Naive thymus-derived CD8-positive, alpha-beta T cell (primary cell): ENCODE results near the gene ING5. TPM values are rescaled to one million over a fixed set of nuclear protein-coding genes. Genes with fewer than 3 reads are reported as not detected.
A peak's percentile ranks its signal among the peaks of the same experiment; 100 is the strongest.
"Not testable (repeated sequence)": the region's sequence is repeated elsewhere in the genome, so short reads cannot be mapped to it uniquely, and the experiment has no call there.

Source experiments
- ATAC-seq, 2 donors: fragments of 150-1000 bp; cut with Tn5 transposase in 1 of 2; sonication (Bioruptor Pico), chemical (Tn5 transposase) in 1 of 2; 1 replicate in 1 of 2; 2 replicates in 1 of 2; pipeline ENCODE4 v1.10.0; 2021; ENCODE audit warnings: mild to moderate bottlenecking in 2 of 2, moderate library complexity in 2 of 2
- POLR2A ChIA-PET: fragments of 350-600 bp; sonication (Branson Sonifier 250); formaldehyde crosslinking; loops from one replicate; lab custom pipeline; 2021; ENCODE audit warnings: antibody characterized with exemption; lab: Charles Lee
- DNase-seq, 10 donors: peaks; one replicate each; pipeline versions ENCODE4 v3.0.0 to v3.0.0-alpha.2; 2020 to 2022
- H3K27ac Mint-ChIP-seq, 10 donors: one replicate each; pipeline ENCODE4 v1.8.0; 2020 to 2022; ENCODE audit warnings: mild to moderate bottlenecking in 10 of 10, mixed read lengths in 10 of 10, moderate library complexity in 4 of 10, inconsistent platforms in 1 of 10
- H3K27me3 Mint-ChIP-seq, 5 donors: one replicate each; pipeline ENCODE4 v1.8.0; 2021 to 2022; ENCODE audit warnings: mixed read lengths in 5 of 5
- H3K36me3 Mint-ChIP-seq, 3 donors: one replicate each; pipeline ENCODE4 v1.8.0; 2020 to 2022; ENCODE audit warnings: mixed read lengths in 3 of 3, mild to moderate bottlenecking in 2 of 3, inconsistent platforms in 1 of 3
- H3K4me1 Mint-ChIP-seq, 4 donors: one replicate each; pipeline ENCODE4 v1.8.0; 2021 to 2022; ENCODE audit warnings: mixed read lengths in 4 of 4
- H3K4me3 Mint-ChIP-seq, 10 donors: one replicate each; pipeline ENCODE4 v1.8.0; 2020 to 2022; ENCODE audit warnings: mild to moderate bottlenecking in 10 of 10, mixed read lengths in 10 of 10, moderate library complexity in 6 of 10, inconsistent platforms in 1 of 10
- H3K9me3 Mint-ChIP-seq, 9 donors: one replicate each; pipeline ENCODE4 v1.8.0; 2020 to 2022; ENCODE audit warnings: mixed read lengths in 9 of 9, mild to moderate bottlenecking in 3 of 9, inconsistent platforms in 1 of 9, moderate library complexity in 1 of 9
- polyA plus RNA-seq, 3 donors: library from polyadenylated mRNA; unstranded; fragments of 300-500 nt; fragmentation: Illumina TruSeq; gene quantifications; one replicate each; pipeline ENCODE4 v1.2.3, GENCODE V29; 2021
- total RNA-seq, 8 experiments: library from RNA in 2 of 8; stranded (reverse) in 2 of 8; gene quantifications; one replicate each; pipeline ENCODE4 v1.2.3 and lab custom pipeline; 2021 to 2026

Gene ING5
- total and polyA plus RNA-seq, 5 experiments from 2014 or later = 16.4 to 80.8 (median 23.5) TPM

GRCh38 chr2:241734467-241735208 lies 32.8 kb downstream of the ING5 start, which contains the start of gene D2HGDH:
D2HGDH (plus strand) TSS chr2:241734630; CDS start chr2:241735225, 595 bp downstream.
- Mint-ChIP-seq H3K4me1 (peaks cover 10 to 45% (median 28%) of the 10 kb centered on the region in 4 donors), H3K9me3 (no peaks in the 10 kb centered on the region), H3K27me3 (no peaks in the 10 kb centered on the region), H3K4me3 (peak within 1 kb of the TSS; percentile 73 to 88 (median 82)), H3K27ac (peak within 1 kb of the TSS in 9 of 10 donors; percentile 38 to 91 (median 86)), H3K36me3 (no peaks in the 10 kb centered on the region)
- ATAC-seq = peak; percentile 85 to 90
- DNase-seq = peak; percentile 81 to 98 (median 93)
- POLR2A ChIA-PET = interaction anchor here (0.7 to 3.0 kb wide), 8 partner anchors 32 to 1113 kb away, joined by 3 to 44 read pairs (median 6); partner anchors contain the start of genes ATG4B, DTYMK, ING5 and THAP4

- H3K4me3 Mint-ChIP-seq = peak overlapping the region; percentile 73 to 88 (median 82)
- H3K36me3 Mint-ChIP-seq = no peaks in the 10 kb centered on the region
- POLR2A ChIA-PET = interaction anchor here (0.9 kb wide), 1 partner anchor 49 kb away, joined by 5 read pairs; the partner anchor contains the start of gene DTYMK
- no peaks in the 10 kb centered on the region for H3K27me3 Mint-ChIP-seq
- H3K4me1 Mint-ChIP-seq = peaks cover 12 to 52% (median 43%) of the 10 kb centered on the region in 4 donors
- ATAC-seq (no peak), DNase-seq (no peak)
- peak overlapping the region in 8 of 10 donors; percentile 24 to 78 (median 64) for H3K27ac Mint-ChIP-seq
- H3K9me3 Mint-ChIP-seq = no peaks in the 10 kb centered on the region
These were observed 34.3 kb downstream of the ING5 start for GRCh38 chr2:241736111-241736510.

GRCh38 chr2:241738040-241738686 lies 36.3 kb downstream of the ING5 start:
- H3K36me3 Mint-ChIP-seq = no peaks in the 10 kb centered on the region
- no peaks in the 10 kb centered on the region for H3K9me3 Mint-ChIP-seq
- H3K27me3 Mint-ChIP-seq = no peaks in the 10 kb centered on the region
- peak overlapping the region in 3 of 10 donors; percentile 6 to 52 (median 22) for H3K4me3 Mint-ChIP-seq
- no peak for ATAC-seq
- POLR2A ChIA-PET = interaction anchor here (0.6 kb wide), 1 partner anchor 37 kb away, joined by 4 read pairs; no protein-coding TSS in a partner anchor
- H3K4me1 Mint-ChIP-seq = peaks cover 11 to 49% (median 35%) of the 10 kb centered on the region in 4 donors
- DNase-seq = no peak
- H3K27ac Mint-ChIP-seq = peak overlapping the region in 2 of 10 donors; percentile 58 to 66

- H3K27ac Mint-ChIP-seq = peak overlapping the region in 1 of 10 donors; percentile 51
- no peaks in the 10 kb centered on the region for H3K9me3 Mint-ChIP-seq
These were observed 37.3 kb downstream of the ING5 start for GRCh38 chr2:241739177-241739576.

GRCh38 chr2:241739651-241740050 lies 37.8 kb downstream of the ING5 start:
- Mint-ChIP-seq H3K36me3 (peaks cover 0 to 10% (median under 1%) of the 10 kb centered on the region in 3 donors), H3K4me1 (peaks cover 11 to 43% (median 33%) of the 10 kb centered on the region in 4 donors), H3K9me3 (no peaks in the 10 kb centered on the region), H3K27ac (peak overlapping the region in 8 of 10 donors; percentile 19 to 79 (median 46)), H3K4me3 (peak overlapping the region in 8 of 10 donors; percentile 24 to 63 (median 56)), H3K27me3 (no peaks in the 10 kb centered on the region)
- POLR2A ChIA-PET = interaction anchor here (0.5 to 0.9 kb wide), 2 partner anchors 37 to 288 kb away, joined by 3 read pairs; no protein-coding TSS in a partner anchor
- no peak for DNase-seq
- ATAC-seq = no peak

More at GRCh38 chr2:241739177-241739576, 37.3 kb downstream of the ING5 start:
- peaks cover 11 to 43% (median 33%) of the 10 kb centered on the region in 4 donors for H3K4me1 Mint-ChIP-seq
- no peak for DNase-seq
- ATAC-seq = no peak
- H3K4me3 Mint-ChIP-seq = peak overlapping the region in 2 of 10 donors; percentile 61 to 63
- no peaks in the 10 kb centered on the region for H3K27me3 Mint-ChIP-seq
- POLR2A ChIA-PET = no interaction called here
- peaks cover 0 to 7% (median 0%) of the 10 kb centered on the region in 3 donors for H3K36me3 Mint-ChIP-seq

GRCh38 chr2:241741016-241741415 lies 39.2 kb downstream of the ING5 start:
- DNase-seq = peak in 3 of 10 donors; percentile 8 to 36 (median 24)
- peak overlapping the region in 7 of 10 donors; percentile 22 to 83 (median 34) for H3K27ac Mint-ChIP-seq
- H3K36me3 Mint-ChIP-seq = peaks cover 8 to 24% (median 12%) of the 10 kb centered on the region in 3 donors
- H3K4me1 Mint-ChIP-seq = peaks cover 11 to 39% (median 33%) of the 10 kb centered on the region in 4 donors
- no peaks in the 10 kb centered on the region for H3K27me3 Mint-ChIP-seq
- H3K9me3 Mint-ChIP-seq = no peaks in the 10 kb centered on the region
- H3K4me3 Mint-ChIP-seq = peak overlapping the region; percentile 36 to 77 (median 61)
- peak; percentile 50 to 73 for ATAC-seq
- POLR2A ChIA-PET = interaction anchor here (0.6 kb wide), 1 partner anchor 9 kb away, joined by 3 read pairs; no protein-coding TSS in a partner anchor

- Mint-ChIP-seq H3K36me3 (peaks cover 11 to 34% (median 17%) of the 10 kb centered on the region in 3 donors), H3K27ac (no peak overlapping the region)
- POLR2A ChIA-PET = no interaction called here
These were observed 40.6 kb downstream of the ING5 start for GRCh38 chr2:241742320-241742939.

GRCh38 chr2:241743008-241743407 lies 41.2 kb downstream of the ING5 start:
- POLR2A ChIA-PET, H3K27ac Mint-ChIP-seq, DNase-seq, H3K9me3 Mint-ChIP-seq, ATAC-seq, H3K27me3 Mint-ChIP-seq, H3K4me3 Mint-ChIP-seq: not testable (repeated sequence)
- Mint-ChIP-seq H3K36me3 (peaks cover 11 to 37% (median 17%) of the 10 kb centered on the region in 3 donors), H3K4me1 (peaks cover 10 to 29% (median 25%) of the 10 kb centered on the region in 4 donors)

More at GRCh38 chr2:241742320-241742939, 40.6 kb downstream of the ING5 start:
- no peak for DNase-seq
- no peaks in the 10 kb centered on the region for H3K9me3 Mint-ChIP-seq
- H3K4me3 Mint-ChIP-seq = no peak overlapping the region
- H3K27me3 Mint-ChIP-seq = no peaks in the 10 kb centered on the region
- ATAC-seq = no peak
- peaks cover 12 to 34% (median 30%) of the 10 kb centered on the region in 4 donors for H3K4me1 Mint-ChIP-seq

- ATAC-seq (no peak), DNase-seq (no peak)
- H3K4me1 Mint-ChIP-seq = peaks cover 8 to 27% (median 24%) of the 10 kb centered on the region in 4 donors
- H3K4me3 Mint-ChIP-seq = no peak overlapping the region
- no peaks in the 10 kb centered on the region for H3K27me3 Mint-ChIP-seq
- H3K9me3 Mint-ChIP-seq = no peaks in the 10 kb centered on the region
- POLR2A ChIA-PET = interaction anchor here (0.6 kb wide), 1 partner anchor 30 kb away, joined by 4 read pairs; no protein-coding TSS in a partner anchor
- peaks cover 11 to 38% (median 19%) of the 10 kb centered on the region in 3 donors for H3K36me3 Mint-ChIP-seq
- H3K27ac Mint-ChIP-seq = peak overlapping the region in 2 of 10 donors; percentile 29 to 47
These were observed 41.8 kb downstream of the ING5 start for GRCh38 chr2:241743620-241744019.

- ATAC-seq (no peak), DNase-seq (no peak)
- H3K9me3 Mint-ChIP-seq = no peaks in the 10 kb centered on the region
- peak overlapping the region in 1 of 10 donors; percentile 48 for H3K27ac Mint-ChIP-seq
- no peak overlapping the region for H3K4me3 Mint-ChIP-seq
- peaks cover 11 to 39% (median 19%) of the 10 kb centered on the region in 3 donors for H3K36me3 Mint-ChIP-seq
- no peaks in the 10 kb centered on the region for H3K27me3 Mint-ChIP-seq
- POLR2A ChIA-PET = interaction anchor here (0.6 kb wide), 1 partner anchor 31 kb away, joined by 4 read pairs; no protein-coding TSS in a partner anchor
- H3K4me1 Mint-ChIP-seq = peaks cover 6 to 23% (median 22%) of the 10 kb centered on the region in 4 donors
These were observed 42.4 kb downstream of the ING5 start for GRCh38 chr2:241744028-241744754.

GRCh38 chr2:241745276-241745675 lies 43.4 kb downstream of the ING5 start:
- ATAC-seq = no peak

More at GRCh38 chr2:241745276-241745675, 43.4 kb downstream of the ING5 start:
- H3K4me1 Mint-ChIP-seq = peaks cover 6 to 13% (median 12%) of the 10 kb centered on the region in 4 donors
- peaks cover 11 to 45% (median 19%) of the 10 kb centered on the region in 3 donors for H3K36me3 Mint-ChIP-seq
- no peaks in the 10 kb centered on the region for H3K9me3 Mint-ChIP-seq
- no peaks in the 10 kb centered on the region for H3K27me3 Mint-ChIP-seq
- peak overlapping the region in 2 of 10 donors; percentile 10 to 83 for H3K27ac Mint-ChIP-seq
- H3K4me3 Mint-ChIP-seq = no peak overlapping the region
- no peak for DNase-seq
- POLR2A ChIA-PET = no interaction called here
